Measurements from ENCODE around the gene NPAS4.
"Not testable (repeated sequence)": the region's sequence is repeated elsewhere in the genome, so short reads cannot be mapped to it uniquely, and the experiment has no call there.

NPAS4 gene

DNA sequence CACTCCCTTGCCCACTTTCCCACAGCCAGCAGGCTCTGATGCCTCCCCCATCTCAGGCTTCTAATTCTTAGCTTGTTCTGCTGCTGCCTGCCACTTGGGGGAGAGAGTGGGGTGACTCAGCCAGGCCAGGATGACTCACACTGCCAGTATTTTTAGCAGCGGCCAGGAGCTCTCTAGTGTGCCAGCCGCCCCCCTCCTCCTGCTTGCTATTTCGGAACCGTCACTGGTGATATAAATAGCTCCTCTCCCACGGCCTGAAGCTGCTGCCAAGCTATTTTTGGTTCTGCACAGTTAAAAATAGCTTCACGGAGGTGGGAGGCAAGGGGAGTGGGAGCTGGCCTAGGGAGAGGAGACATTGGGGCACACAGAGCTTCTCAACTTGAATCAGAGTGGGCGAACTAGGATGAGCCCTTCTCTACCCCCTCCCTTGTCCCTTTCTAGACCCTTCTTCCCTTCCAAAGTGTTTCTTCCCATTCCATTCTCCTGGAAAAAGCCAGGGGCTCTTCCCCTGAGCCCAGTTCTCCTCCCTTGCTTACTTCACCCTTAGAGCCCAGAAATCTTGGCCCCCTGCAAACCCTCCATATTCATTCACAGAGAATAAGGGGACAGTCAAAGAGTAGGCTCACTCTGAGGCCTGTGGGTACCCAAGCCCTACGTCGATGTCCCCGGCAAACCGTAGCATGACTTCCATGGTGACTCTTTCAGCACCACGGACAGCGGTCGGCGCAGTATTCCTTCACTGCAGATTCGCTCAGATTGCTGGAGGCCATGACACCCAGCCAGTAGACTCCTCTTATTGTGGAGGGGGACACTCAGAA is 2.5 kb upstream of the NPAS4 start:
- DNase-seq = peak; percentile 67

GRCh38 chr11:66418986-66419308 is 1.9 kb upstream of the NPAS4 start:
- no peak for DNase-seq

- DNase-seq = no peak
These were observed 1.0 kb upstream of the NPAS4 start for GRCh38 chr11:66419825-66420224.

GRCh38 chr11:66421492-66422205 is 814 bp downstream of the NPAS4 start:
- DNase-seq = peak; percentile 84

- no peak for DNase-seq
These were observed 5.5 kb downstream of the NPAS4 start for GRCh38 chr11:66426314-66426713.

DNA sequence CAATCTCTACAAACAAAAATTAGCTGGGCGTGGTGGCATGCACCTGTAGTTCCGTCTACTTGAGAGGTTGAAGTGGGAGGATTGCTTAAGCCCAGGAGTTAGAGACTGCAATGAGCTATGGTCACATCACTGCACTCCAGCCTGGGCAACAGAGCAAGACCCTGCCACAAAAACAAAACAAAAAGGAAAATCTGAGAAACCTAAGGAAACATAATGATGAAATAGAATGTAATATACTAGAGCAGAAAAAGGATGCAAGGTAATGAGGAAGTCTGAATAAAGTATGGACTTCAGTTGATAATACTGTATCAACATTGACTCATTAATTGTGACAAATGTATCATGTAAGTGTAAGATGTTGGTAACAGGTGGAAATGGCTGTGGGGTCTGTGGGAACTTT is 8.1 kb downstream of the NPAS4 start:
- no peak for DNase-seq

- peak; percentile 78 for DNase-seq
These were observed 9.3 kb downstream of the NPAS4 start for GRCh38 chr11:66429983-66430602.

- DNase-seq = not testable (repeated sequence)
These were observed 10.5 kb downstream of the NPAS4 start for GRCh38 chr11:66431287-66431686.

GRCh38 chr11:66431871-66432329 is 11.1 kb downstream of the NPAS4 start:
- not testable (repeated sequence) for DNase-seq

DNA sequence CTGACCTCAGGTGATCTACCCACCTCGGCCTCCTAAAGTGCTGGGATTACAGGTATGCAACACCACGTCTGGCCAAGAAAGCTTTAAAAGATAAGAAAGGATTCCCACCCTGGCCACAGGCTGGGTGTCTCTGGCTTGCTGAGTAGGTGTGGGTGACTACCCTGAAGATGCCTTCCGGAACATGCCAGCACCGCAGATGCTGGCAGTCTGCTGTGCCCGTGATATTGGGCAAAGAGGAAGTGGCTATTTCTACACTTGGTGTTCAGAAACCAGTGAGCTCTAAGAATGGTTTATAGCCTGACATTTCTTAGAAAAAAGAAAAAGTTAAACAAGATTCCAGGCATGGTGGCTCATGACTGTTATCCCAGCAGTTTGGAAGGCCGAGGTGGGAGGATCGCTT is 11.8 kb downstream of the NPAS4 start:
- DNase-seq = no peak

DNA sequence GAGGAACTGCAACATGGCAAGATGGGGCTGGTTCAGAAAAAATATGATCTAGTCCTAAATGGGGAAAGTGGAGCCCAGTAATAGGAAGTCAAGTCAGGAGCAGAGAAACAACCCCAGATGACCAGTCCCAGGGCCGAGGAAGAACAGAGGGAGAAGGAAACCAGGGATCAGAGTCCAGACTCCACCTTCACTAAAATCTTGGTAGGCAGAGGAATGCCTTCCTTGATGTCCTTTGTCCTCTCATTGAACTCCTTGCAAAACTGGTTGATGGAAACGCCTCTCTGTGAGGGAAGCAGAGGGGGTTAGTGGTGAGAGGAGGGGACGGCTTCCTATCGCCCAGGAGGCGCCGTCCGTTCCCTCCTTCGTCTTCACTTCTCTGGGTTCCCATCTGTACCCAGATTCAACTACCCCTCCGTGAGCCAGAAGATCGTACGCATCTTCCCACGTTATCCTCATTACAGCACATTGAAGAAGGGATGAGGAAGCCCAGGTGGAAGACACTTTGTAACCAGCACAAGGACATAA is 17.2 kb downstream of the NPAS4 start:
- DNase-seq = no peak

GRCh38 chr11:66438504-66439466 is 17.9 kb downstream of the NPAS4 start, which contains the start of gene MRPL11:
Gene MRPL11, minus strand, starts transcription at chr11:66438848. Its CDS starts 94 bp downstream, at chr11:66438754.
- peak; percentile 91 for DNase-seq

DNA sequence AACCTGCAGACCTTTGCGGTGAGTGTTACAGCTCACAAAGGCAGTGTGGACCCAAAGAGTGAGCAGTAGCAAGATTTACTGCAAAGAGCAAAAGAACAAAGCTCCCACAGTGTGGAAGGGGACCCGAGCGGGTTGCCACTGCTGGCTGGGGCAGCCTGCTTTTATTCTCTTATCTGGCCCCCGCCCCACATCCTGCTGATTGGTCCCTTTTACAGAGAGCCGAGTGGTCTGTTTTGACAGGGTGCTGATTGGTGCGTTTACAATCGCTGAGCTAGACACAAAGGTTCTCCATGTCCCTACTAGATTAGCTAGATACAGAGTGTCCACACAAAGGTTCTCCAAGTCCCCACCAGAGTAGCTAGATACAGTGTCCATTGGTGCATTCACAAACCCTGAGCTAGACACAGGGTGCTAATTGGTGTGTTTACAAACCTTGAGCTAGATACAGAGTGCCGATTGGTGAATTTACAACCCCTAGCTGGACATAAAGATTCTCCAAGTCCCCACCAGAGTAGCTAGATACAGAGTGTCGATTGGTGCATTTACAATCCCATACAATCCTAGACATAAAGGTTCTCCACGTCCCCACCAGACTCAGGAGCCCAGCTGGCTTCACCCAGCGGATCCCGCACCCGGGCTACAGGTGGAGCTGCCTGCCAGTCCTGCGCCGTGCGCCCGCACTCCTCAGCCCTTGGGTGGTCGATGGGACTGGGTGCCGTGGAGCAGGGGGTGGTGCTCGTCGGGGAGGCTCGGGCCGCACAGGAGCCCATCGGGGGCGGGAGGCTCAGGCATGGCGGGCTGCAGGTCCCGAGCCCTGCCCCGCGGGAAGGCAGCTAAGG is 19.5 kb downstream of the NPAS4 start:
- not testable (repeated sequence) for DNase-seq

GRCh38 chr11:66440940-66441282 is 20.1 kb downstream of the NPAS4 start:
- DNase-seq = not testable (repeated sequence)

DNA sequence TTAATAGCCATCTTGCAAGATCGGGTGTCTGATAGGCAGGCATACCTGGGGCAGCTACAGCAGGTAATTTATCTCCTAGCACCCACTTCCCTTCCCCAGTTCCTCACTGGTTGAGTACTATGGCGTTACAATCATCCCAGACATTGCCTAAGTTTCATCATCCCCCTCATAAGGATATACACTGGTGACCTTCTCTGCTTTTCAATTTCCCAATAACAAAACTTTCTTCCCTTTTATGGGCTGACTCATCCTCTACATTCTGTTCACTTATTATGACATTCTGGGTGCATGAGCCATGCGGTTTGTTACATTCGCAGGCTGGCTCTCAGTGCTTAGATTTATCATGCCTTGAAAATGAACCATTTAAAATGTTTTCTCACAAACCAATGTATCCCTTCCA is 22.8 kb downstream of the NPAS4 start:
- DNase-seq = no peak

DNA sequence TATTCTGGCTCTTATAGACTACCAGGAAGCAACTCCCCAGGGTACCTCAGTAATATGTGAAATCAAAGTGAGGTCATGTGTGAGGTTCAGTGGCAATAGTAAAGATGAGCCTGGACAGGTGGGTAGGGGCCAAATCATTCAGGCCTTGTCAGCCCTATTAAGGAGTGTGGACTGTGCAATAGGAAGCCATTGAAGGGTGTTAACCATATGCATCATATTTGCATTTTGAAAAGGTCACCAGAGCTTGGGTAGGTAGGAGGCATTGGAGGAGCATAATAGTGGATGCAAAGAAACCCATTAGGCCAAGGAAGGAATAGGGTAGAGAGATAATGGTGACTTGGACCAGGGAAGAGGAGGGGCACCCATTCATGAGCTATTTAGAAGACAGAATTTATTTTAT is 26.2 kb downstream of the NPAS4 start:
- DNase-seq = no peak

DNA sequence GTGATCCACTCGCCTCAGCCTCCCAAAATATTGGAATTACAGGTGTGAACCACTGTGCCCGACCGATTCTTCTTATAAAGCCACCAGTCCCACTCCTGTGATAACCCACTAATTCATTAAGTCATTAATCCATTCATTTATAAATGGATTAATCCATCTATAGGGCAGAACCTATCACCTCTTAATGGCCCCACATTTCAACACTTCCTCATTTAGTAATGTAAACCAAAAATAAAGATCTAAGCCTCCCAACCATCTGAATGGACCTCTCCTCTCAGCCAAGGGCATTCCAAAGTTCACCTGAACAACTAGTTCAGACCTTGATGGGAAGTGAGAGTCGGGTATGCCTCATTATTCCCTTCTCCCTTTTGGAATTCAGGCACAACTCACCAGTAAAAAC is 27.7 kb downstream of the NPAS4 start:
- DNase-seq = no peak

GRCh38 chr11:66450560-66450959 is 29.7 kb downstream of the NPAS4 start:
- DNase-seq = no peak

- no peak for DNase-seq
These were observed 30.8 kb downstream of the NPAS4 start for GRCh38 chr11:66451663-66452062.

DNA sequence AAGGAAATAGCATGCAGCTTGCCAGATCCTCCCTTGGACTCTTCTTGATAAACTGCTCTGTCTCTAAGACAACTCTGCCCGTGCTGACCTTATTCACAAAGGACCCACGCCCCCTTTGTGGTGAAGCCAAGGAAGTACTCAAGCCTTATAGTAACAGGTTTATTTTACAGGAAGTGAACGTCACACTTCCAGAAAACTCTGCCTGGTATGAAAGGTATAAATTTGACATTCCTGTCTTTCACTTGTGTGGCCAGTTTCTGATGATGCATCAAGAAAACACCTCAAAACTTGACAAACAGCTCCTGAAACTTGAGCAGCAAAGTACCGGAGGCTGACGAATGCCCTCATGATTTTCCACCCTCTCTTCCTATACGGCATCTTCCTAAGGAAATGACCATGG is 33.4 kb downstream of the NPAS4 start:
- no peak for DNase-seq

DNA sequence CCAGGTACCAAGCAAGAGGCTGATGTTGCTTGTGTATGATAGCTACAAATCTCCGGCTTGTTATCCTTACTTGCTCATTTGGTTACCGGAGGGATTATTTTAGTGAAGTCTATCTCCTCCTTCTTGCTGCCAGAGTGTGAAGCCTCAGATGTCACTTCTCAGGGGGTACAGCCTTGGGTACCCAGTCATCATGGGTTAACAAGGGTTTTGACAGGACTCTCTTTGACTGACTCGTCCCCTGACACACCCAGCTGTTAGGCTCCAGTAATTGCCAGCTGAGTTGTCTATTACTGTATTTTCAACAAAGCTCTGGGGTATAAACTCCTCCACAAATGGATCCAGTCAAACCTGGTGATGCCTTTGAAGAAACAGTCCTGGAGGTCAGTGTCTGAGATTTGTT is 34.0 kb downstream of the NPAS4 start:
- no peak for DNase-seq

- DNase-seq = no peak
These were observed 37.0 kb downstream of the NPAS4 start for GRCh38 chr11:66457826-66458225.

All from stimulated activated CD4-positive, alpha-beta T cell treated with anti-CD3 and anti-CD28 coated beads, Interleukin-4, amount 100 ng/mL, for 1 hour (primary cell).